ENCODE measurements around the gene TPSB2.
"Not testable (repeated sequence)": the region's sequence is repeated elsewhere in the genome, so short reads cannot be mapped to it uniquely, and the experiment has no call there.

DNA sequence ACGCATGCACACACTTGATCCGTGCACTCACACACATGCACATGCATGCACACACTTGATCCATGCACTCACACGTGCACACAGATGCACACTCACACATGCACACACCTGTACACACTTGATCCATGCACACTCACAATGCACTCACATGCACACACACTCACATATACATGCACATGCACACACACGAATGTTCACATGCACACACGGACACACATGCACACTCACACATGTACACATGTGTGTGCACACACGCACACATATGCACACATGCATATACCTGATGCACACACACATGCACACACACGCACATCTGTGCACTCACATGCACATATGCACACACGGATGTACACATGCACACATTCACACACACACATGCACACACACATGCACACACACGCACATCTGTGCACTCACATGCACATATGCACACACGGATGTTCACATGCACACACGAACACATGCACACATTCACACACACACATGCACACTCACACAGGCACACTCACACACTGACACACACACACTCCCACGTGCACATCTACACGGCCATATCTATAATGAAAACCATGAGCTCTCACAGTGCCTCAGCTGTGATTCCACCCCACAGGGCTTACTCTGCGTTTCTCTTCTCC lies 18.0 kb upstream of the TPSB2 start:
- TF ChIP-seq EZH2 (IDR thresholded peaks at IDR 0.05; ENCODE audit: insufficient read depth, poor library complexity, severe bottlenecking); EZH2phosphoT487 (IDR thresholded peaks at IDR 0.05; ENCODE audit: insufficient read depth, low read depth): not testable (repeated sequence)

Measured in GM23248 (cell line).